NCI-H1417 (cell line): ENCODE results near the gene CALHM2.
"Not testable (repeated sequence)": the region's sequence is repeated elsewhere in the genome, so short reads cannot be mapped to it uniquely, and the experiment has no call there.

Experiments used
- DNase-seq, 3 experiments: peaks; one replicate each; lab custom pipeline; 2025; lab: John Stamatoyannopoulos, UW

The CALHM2 gene, protein sequence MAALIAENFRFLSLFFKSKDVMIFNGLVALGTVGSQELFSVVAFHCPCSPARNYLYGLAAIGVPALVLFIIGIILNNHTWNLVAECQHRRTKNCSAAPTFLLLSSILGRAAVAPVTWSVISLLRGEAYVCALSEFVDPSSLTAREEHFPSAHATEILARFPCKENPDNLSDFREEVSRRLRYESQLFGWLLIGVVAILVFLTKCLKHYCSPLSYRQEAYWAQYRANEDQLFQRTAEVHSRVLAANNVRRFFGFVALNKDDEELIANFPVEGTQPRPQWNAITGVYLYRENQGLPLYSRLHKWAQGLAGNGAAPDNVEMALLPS

DNA sequence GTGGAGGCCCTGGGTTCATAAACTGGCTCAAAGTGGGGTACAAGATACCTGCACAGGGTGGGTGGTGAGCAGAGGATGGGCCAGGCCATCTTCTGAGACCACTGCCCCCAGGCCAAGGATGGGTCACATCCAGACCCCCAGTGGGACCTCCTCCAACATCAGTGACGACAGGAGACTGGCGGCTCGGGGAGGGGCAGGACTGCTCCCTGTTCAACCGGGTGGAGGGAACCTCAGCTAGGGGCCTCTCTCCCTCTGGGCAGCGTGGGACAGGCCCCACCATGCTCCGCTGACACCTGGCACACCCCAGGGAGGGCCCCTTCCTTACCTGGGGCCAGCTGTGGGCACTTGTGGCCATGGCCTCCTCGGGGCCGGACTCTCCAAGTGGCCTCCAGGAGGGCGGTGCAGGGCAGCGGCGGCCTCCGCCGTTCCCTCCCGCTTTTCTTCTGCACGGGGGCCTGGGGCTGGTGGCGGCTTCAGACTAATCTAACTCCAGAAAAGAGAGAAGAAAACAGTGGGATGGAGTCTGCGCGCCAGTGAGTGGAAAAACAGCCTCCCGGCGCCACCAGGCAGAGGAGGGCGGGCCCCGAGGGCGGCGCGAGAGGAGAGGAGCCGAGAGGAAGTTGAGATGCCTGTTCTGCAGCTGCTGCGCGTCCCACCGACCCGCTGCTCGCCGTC is at the start of gene CALHM2:
Gene CALHM2 (minus strand): TSS at position 540 of the 675 bp plus-strand sequence. CDS start 2,429 bp downstream, outside the sequence.
- DNase-seq = peak; percentile 35 to 65 (median 58)

DNA sequence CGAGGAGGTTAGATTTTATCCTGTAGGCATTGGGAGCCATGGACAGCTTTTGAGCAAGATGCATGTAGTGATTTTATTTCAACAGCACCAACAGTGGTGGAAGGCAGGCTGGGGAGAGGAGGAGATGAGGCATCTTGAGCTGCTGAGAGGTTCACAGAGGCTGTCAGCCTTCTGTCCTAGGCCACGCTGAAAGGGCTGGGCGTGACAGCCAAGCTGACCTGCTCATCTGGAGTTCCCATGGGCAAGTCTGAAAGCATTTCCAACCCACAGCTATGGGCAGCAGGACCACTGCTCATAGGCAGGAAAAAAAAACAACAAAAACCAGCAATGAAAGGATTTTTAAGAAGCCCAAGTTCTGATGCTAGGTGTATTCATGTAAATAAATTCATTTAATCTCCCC is 49.0 kb upstream of the CALHM2 start:
- DNase-seq = peak in 1 of 3 experiments; percentile 25

DNA sequence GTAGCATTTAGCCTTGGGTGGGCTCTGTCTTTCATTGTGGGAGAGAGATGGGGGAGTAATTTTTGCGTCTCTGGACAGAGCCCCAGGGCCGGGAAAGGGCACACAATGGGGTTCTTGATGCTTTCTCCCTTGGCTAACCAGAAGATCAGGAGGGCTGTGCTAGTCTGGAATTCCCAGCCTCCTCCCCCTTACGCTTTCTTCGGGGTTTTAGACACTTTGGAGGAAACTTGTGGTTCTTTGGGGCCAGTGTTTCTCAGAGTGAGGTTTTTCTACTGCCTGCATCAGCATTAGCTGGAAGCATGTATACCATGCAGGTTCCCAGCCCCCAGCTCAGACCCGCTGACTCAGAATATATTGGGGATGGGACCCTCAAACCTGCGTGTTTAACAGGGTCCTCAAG is 48.3 kb upstream of the CALHM2 start:
- DNase-seq = no peak

DNA sequence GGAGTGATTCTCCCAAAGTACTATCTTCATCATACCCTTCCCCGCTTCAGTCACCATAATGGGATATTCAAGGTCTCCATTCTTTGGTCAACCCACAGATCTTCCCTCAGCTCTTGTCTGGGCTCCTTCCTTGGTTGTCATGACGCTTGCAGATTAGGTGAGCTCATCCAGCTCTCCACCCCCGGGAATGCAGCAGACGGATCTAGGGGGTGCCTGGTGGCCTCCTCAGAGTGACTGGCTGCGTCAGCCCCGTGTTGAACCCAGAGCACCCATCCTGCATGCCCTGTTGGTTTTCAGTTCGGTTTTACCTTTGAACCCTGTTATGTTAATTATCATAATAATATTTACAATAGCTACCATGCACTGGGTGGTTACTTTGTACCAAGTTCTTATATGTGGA is 47.7 kb upstream of the CALHM2 start:
- no peak for DNase-seq

DNA sequence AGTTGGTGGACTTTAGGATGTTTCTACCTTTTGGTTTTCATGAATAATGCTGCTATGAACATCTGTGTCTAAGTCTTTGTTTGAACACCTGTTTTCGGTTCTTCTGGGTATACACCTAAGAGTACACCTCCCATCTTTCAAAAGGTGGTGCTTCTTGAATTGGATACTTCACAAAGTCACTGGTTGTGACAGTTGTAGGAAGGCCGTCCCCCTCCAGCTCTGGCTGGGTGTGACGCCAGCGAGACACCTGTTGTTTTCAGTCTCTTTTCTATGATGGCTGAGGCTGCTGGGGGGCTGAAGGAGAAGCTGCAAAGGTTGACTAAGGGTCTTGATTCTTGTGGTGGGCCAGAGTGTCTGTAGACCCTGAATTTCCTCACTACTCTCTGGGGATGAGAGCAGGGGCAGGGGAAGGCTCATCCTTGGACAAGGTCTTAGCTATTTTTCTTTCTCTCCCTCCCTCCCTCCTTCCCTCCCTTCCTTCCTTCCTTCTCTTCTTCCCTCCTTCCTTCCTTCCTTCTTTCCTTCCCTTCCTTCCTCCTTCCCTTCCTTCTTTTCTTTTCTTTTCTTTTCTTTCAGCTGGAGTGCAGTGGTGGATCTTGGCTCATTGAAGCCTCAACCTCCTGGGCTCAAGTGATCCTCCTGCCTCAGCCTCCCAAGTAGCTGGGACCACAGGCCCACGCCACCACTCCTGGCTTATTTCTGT is 46.9 kb upstream of the CALHM2 start:
- peak in 1 of 3 experiments; percentile 73 for DNase-seq

DNA sequence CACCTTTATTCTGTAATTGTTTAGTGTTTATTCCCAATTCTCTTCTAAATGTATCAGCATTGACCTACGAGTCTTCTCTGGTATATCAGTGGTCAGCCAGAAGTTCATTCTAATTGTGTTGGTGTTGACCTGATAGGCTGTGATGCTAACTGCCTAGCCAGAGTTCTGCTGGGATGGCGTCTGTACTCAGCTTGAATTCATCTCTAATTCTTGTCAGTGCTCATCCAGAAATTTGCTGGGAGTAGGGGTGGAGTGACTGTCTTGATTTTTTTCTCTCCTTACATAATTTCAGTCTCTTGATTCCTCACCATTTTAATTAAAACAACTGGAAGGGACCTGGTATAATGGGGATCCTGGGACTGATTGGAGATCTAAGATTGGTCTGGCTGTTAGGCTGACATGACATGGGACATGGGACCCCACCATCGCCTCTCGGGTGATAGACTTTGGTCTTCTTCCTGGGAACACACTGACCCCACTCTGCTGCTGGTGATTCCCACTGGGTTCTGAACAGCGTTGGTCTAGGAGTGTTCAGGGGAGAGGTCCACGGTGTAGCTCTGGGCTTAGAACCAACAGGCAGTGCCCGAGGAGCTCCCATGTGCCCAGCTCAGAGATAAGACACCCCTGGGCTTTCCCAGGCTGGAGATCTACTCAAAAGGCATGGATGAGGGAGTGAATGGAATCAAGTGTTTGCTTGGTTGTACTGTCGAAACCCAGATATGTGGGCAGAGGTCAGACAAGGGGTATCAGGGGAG is 45.2 kb upstream of the CALHM2 start:
- no peak for DNase-seq

DNA sequence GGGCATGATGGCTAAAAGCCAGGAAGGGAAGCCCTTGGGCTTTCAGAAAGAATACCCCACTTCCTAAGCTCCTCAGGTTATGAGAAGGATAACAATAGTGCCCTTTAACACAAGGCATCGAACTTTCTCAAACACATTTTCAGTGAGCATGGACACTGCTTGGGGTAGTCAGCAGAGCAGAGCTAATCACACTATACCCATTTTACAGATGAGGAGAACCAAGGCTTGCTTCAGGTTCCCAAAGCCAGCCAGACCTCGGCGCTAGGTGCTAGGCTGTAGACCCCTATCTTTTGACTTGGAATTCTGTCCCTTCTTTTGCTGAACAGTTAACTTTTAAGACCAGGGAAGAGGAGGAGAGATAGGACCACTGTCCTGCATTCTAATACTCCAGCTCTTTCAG is 43.2 kb upstream of the CALHM2 start:
- DNase-seq = no peak

DNA sequence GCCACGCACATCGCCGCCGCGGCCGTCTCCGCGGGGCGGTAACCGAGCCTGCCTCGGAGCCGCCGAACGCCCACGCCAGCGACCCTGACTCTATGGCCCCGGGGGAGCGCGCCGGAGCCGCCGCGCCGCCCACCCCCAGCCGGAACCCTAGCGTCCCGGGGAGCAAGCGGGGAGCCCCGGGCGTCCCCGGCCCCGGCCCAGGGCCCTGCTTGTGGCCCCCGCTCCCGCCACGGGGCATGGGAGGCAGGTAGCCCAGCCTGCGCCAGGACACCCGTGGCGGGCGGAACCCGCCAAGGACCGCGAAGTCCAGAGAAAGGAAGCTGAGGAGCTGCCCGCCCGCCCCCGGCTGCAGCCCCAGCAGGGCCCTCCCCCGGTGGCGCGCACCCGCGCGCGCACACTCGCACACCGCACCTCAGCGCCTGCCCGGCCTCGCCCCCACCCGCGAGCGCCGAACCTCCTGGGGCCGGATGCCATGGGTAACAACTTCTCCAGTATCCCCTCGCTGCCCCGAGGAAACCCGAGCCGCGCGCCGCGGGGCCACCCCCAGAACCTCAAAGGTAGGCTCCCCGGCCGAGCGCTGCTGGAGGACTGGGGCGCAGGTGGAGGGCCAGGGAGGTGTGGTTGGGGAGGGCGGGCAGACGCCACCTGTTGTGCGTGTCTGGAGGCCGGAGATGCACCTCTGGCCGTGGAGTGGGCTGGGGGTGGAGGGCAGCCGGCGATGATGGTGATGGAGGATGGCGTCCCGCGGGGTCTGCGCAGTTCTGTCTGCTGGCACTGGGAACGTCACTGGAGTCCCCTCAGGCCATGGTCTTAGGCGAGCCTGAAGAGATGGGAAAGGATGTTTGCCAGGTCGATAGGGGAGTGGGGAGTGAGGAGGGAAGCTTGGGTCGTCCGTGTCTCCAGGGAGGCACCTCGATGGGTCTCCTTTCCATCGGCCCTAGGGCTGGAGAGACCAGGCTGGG is 42.0 kb upstream of the CALHM2 start:
- DNase-seq = peak in 2 of 3 experiments; percentile 55 to 70

DNA sequence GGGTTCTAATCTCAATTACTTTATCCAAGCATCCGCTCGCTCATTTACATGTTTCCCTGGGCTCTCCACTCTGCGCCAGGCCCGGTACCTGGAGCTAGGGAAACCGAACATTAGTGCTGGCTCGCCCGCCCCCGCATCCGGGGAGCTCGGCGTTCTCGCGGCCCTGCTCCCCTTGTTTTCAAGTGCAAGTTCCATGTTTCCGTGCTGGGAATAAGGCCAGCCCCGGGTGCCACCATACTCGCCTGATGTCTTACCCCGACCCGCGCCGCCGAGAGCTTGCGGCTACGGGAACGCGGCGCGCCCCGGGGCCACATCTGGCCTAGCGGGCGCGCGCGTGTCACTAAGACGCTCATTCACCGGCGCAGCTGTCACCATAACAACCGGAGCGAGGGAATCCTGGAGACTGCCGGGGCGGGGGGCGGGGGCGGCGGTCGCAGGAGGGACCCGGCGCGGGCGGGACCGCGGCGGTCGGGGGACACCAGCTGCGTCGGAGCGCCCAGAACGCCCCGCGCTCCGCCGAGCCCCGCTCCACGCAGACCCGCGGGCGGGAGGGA is 41.3 kb upstream of the CALHM2 start, which contains the start of gene NEURL1:
Gene NEURL1 (plus strand): TSS at position 344 of the 554 bp plus-strand sequence. CDS start 683 bp downstream, outside the sequence.
- DNase-seq = peak; percentile 47 to 69 (median 55)

DNA sequence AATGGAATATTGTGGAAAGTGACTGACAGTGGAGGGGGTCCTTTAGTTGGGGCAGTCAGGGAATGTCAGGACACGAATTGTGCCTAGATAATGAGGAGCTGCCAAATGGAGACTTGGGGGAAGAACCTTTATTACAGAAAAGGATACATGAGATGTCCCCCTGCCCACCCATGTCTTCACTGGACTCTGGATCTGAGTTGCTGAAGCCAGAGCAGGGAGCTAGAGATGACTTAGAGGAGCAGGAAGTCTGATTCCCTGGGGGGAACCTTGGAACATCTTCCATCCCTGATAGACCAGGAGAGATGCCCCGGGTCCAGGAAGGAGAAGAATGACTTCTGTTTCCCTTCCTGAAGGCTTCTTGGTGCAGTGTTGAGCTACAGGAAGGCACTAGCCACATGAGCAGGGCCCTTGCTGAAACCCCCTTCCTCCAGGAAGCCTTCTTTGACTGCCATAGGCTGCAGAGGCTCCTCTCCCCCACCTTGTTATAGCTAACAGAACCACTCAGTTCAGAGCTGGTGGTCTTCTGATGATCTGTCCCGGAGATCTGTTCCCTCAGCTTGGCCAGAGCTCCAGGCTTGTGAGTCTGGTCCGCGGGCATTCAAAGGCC is 40.6 kb upstream of the CALHM2 start:
- no peak for DNase-seq

DNA sequence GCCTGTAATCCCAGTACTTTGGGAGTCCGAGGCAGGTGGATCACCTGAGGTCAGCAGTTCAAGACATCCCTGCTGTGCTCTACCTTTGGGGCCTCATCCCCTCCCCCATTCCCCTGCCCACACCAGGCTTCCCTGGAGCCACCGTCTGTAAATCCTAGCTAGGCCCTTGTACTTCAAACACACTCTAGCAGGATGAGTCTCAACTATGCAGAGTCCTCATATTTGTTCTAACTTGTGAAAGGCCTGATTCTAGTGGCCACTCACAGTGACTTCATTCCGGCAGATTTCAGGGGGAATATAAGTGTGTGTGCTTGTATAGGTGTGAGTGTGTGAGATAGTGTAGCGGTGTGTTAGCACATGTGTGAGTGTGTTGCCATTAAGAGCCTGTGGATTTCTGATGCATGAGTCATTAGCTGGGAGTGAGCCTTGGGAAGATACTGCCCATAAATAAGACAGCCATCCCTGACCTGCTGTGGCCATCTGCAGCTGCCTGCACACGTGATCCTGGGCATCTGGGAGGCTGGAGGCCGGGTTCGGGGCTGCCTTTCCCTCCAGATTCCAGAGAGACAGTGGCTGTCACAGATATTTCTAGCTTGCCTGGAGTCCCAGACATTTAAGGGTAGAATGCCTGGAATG is 39.7 kb upstream of the CALHM2 start:
- DNase-seq = peak in 2 of 3 experiments; percentile 9 to 30

DNA sequence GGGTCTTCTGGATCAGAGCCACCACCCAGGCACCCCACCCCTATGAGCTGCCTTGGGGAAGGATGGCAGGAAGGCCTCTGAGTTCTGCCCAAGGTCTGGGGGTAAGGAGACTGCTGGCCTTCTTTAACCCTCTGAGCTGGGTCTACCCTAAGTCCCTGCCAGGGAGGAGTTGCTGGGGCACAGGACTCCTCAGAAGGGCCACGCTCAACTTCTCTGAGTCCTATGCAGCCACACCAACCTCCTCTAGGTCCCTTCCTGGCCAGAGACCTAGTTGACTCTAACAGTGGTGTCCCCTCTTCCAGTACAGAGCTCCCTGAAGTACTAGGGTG is 38.8 kb upstream of the CALHM2 start:
- DNase-seq = no peak

DNA sequence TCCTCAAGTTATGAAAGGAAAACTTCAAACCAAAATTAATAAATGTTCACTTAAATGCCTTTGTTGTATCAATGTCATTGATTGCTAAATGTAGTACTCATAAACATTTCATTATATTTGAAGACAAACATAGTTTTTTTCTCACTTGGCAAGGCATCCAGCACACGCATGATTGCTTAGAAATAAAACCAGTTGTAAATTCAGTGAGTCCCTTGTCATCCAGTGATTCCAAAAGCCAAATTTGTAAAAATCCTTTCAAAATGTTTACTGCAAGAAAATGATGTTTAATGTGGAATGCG is 35.2 kb upstream of the CALHM2 start:
- no peak for DNase-seq

DNA sequence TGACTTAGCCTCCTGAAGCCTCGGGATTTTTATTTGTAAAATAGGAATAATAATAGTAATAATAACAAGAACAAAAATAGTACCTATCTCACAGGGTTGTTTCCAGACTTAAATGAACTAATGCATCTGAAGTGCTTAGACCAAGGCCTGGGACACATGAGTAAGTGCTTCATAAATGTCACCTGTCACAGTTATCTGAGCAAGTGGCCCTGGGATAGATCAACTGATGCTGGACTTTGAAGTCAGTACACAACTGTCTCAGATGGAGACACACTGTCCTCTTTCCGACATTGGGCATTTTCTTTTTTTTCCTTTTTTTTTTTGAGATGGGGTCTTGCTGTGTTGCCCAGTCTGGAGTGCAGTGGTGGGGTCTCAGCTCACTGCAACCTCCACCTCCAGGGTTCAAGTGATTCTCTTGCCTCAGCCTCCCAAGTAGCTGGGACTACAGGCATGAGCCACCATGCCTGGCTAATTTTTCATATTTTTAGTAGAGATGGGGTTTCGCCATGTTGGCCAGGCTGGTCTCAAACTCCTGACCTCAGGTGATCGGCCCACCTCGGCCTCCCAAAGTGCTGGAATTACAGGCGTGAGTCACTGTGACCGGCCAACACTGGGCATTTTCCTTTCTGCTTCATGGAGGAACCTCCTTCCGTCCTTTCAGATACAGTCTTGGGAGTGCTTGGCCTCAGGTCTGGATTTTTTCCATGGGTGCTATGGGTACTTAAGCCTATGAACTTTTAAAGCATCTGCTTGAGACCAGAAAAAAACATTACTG is 34.7 kb upstream of the CALHM2 start:
- DNase-seq = not testable (repeated sequence)

DNA sequence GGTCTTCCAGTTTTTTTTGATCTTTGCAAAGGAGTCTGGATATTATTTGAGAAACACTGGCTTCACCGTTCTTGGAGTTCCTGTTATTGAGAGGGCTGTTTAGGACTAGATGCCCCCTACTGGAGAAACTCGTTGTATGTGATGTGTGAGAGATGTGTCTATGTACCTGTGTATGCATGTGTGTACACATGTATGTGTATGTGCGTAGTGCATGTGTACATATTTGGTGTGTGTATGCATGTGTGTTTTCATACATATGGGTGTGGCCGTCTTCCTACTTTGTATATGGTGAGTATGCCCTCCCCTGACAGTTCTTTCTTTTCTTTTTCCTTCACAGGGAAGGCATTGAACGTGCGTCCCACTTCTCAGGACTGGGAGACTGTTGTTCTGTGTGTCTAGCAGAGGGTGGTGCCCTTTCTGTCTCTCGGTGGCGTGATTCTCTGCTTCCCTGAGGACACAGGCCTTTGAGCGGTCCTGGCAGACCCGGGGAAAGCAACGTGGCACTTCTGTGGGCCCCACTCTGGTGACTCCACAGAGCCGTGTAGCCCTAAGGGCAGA is 29.9 kb upstream of the CALHM2 start:
- peak; percentile 6 to 71 (median 61) for DNase-seq

DNA sequence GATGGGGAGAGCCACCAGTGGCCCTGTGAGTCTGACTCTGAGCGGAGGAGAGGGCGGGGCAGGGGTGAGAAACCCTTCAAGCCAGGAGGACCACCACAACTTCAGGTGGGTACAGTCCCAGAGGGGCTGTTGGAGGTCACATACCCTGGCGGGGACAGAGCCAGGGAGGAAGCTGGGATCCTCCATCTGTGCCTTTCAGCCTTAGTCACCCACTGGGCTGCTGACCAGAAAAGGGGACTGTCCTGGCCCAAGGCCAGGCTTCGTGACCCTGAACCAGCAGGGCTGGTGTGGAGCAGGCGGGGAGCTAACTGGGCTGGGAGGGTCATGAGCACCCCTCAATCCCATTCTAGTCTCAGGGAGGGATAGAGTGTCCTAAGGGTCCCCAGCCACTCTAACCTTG is 28.4 kb upstream of the CALHM2 start:
- DNase-seq = no peak

DNA sequence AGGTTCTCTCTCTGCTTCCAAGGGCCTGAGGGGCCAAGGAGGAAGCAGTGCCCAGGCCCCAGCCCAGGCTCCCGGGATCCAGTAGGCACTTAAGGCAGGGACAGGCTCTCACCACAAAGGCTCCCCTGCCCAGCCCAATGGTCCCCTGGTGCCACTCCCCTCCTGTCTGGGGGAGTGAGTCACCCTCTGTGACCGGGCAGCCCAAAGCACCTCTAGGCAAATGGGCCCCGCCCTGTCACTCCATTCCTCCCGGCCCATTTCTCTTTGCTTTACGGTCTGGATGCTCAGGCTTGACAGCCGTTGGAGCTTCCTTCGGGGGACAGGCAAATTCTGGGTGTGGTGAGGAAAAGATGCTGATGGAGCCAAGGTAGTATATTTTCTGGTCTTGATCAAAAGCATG is 27.0 kb upstream of the CALHM2 start, which contains the start of gene CALHM3:
Gene CALHM3 (minus strand): TSS at position 106 of the 400 bp plus-strand sequence. CDS start 208 bp downstream, outside the sequence.
- DNase-seq = no peak

DNA sequence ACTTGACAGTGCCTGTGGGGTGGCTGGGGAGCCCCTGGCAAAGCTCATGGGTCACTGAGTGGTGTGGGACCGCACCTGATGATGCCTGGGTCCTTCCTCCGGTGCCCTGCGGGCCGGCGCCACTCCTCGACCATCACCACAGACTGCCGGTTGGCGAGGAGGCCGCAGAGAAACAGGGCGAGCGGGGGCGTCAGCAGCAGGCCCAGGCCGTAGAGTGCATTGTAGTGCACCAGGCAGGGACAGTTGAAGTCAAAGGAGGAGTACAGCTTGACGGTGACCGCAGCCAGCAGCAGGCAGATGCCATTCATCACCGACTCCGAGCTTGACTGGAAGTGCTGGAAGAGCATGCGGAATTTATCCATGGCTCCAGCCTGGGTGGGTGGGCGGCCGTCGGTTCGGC is 26.5 kb upstream of the CALHM2 start:
- no peak for DNase-seq
